HepG2 (cell line): ENCODE measurements around the gene C1orf198. TPM values are rescaled to one million over a fixed set of nuclear protein-coding genes. Genes with fewer than 3 reads are reported as not detected.

Experiments
- ATAC-seq: fragments of 200-7000 bp; cut with Tn5 transposase; 3 replicates; pipeline ENCODE4 v1.9.1; 2020; ENCODE audit warnings: mild to moderate bottlenecking, moderate library complexity
- BruUV-seq: library from RNA; stranded (reverse); fragments of 400-500 nt; replicated peaks from 2 replicates; lab custom pipeline; 2021; lab: Mats Ljungman, UMichigan
- CTCF ChIA-PET: fragments of 300-600 bp; formaldehyde crosslinking; extraction: SDS; loops from one replicate; lab custom pipeline; 2021; ENCODE audit warnings: low total read pairs, inconsistent platforms, low intra/inter-chr PET ratio; lab: Yijun Ruan, JAX
- POLR2A ChIA-PET: fragments of 350-600 bp; sonication (Branson Sonifier 250); formaldehyde crosslinking; loops from one replicate; lab custom pipeline; 2020; ENCODE audit warnings: antibody characterized with exemption, inconsistent platforms; lab: Yijun Ruan, JAX
- DNase-seq: peaks from one replicate; pipeline ENCODE4 v3.0.0-alpha.2; 2015; ENCODE audit warnings: low spot score
- FAIRE-seq: peaks from 3 replicates; lab custom pipeline; 2011; peaks lifted over from hg19 to GRCh38; lab: Jason Lieb, UNC
- H2AFZ ChIP-seq: one replicate; pipeline ENCODE4 v1.6.1; 2011; ENCODE audit warnings: low read length, inconsistent platforms
- H3K27ac ChIP-seq: fragments of 300-600 bp; 3 replicates; pipeline ENCODE4 v1.8.0; 2011; ENCODE audit warnings: mixed run types, mild to moderate bottlenecking, mixed read lengths, low read length, inconsistent platforms; ENCODE audit not compliant: insufficient read depth; ENCODE audit errors: extremely low read length
- H3K27me3 ChIP-seq, 2 experiments: fragments of 200-600 bp in 1 of 2; 2 replicates in 1 of 2; 3 replicates in 1 of 2; pipeline versions ENCODE4 v1.6.0 to v1.8.0; 2011; ENCODE audit warnings: low read length in 2 of 2, mild to moderate bottlenecking in 2 of 2, moderate library complexity in 2 of 2, inconsistent platforms in 1 of 2; ENCODE audit not compliant: insufficient read depth in 2 of 2, control insufficient read depth in 1 of 2
- H3K36me3 ChIP-seq, 2 experiments: fragments of 200-600 bp in 1 of 2; replicated peaks in 1 of 2; 2 replicates in 1 of 2; 3 replicates in 1 of 2; pipeline versions ENCODE4 v1.5.1 to v1.8.0; 2011; ENCODE audit warnings: low read length in 2 of 2, inconsistent platforms in 1 of 2; ENCODE audit not compliant: insufficient read depth in 2 of 2, control insufficient read depth in 1 of 2
- H3K4me1 ChIP-seq: 2 replicates; pipeline ENCODE4 v1.5.1; 2012; ENCODE audit warnings: low read length, inconsistent platforms; ENCODE audit not compliant: insufficient read depth
- H3K4me2 ChIP-seq: 2 replicates; pipeline ENCODE4 v1.6.0; 2011; ENCODE audit warnings: low read depth, low read length, inconsistent platforms
- H3K4me3 ChIP-seq, 3 experiments: fragments of 200-600 bp in 1 of 3; sonication (generic), shearing (Covaris generic) in 1 of 3; replicated peaks in 1 of 3; 2 replicates each; pipeline ENCODE4 v1.5.1; 2011 to 2016; ENCODE audit warnings: low read length in 3 of 3, inconsistent platforms in 2 of 3, low read depth in 2 of 3, mild to moderate bottlenecking in 2 of 3, control low read depth in 1 of 3, mixed read lengths in 1 of 3; ENCODE audit not compliant: insufficient read depth in 1 of 3
- H3K79me2 ChIP-seq: one replicate; pipeline ENCODE4 v1.6.1; 2011; ENCODE audit warnings: low read length, inconsistent platforms; ENCODE audit not compliant: insufficient read depth
- H3K9ac ChIP-seq: 2 replicates; pipeline ENCODE4 v1.6.0; 2011; ENCODE audit warnings: mild to moderate bottlenecking, low read depth, low read length, inconsistent platforms; ENCODE audit not compliant: insufficient read depth
- H3K9me3 ChIP-seq: 2 replicates; pipeline ENCODE4 v1.5.1; 2012; ENCODE audit warnings: mild to moderate bottlenecking, low read length
- H4K20me1 ChIP-seq: 2 replicates; pipeline ENCODE4 v1.6.0; 2011; ENCODE audit warnings: inconsistent platforms, mild to moderate bottlenecking, low read length, moderate library complexity; ENCODE audit not compliant: insufficient read depth
- CHCHD3 ChIP-seq: sonication (generic); formaldehyde crosslinking; IDR thresholded peaks from 2 replicates; pipeline ENCODE4 v1.8.0; 2022; ENCODE audit warnings: mild to moderate bottlenecking, missing genetic modification reagents, moderate library complexity
- ETV5 ChIP-seq: IDR thresholded peaks from 2 replicates; pipeline ENCODE4 v1.6.1; 2018; ENCODE audit warnings: missing biosample characterization, missing genetic modification reagents, inconsistent platforms, borderline replicate concordance
- GFI1 ChIP-seq: sonication (generic); formaldehyde crosslinking; IDR thresholded peaks from 2 replicates; pipeline ENCODE4 v1.5.0; 2020; ENCODE audit warnings: missing genetic modification reagents, mild to moderate bottlenecking, borderline replicate concordance
- KDM2A ChIP-seq: sonication (generic); formaldehyde crosslinking; IDR thresholded peaks from 2 replicates; pipeline ENCODE4 v1.4.0; 2020; ENCODE audit warnings: low read depth, missing genetic modification reagents, borderline replicate concordance
- NCOA5 ChIP-seq: sonication (generic); formaldehyde crosslinking; IDR thresholded peaks from 2 replicates; pipeline ENCODE4 v1.4.0; 2020; ENCODE audit warnings: missing genetic modification reagents
- PHF8 ChIP-seq: sonication (generic); formaldehyde crosslinking; IDR thresholded peaks from 2 replicates; pipeline ENCODE4 v1.5.0; 2020; ENCODE audit warnings: missing genetic modification reagents
- PRPF4 ChIP-seq: fragments of 200-400 bp; formaldehyde crosslinking; IDR thresholded peaks from 2 replicates; pipeline ENCODE4 v1.6.1; 2016; ENCODE audit warnings: low read length, low read depth; ENCODE audit not compliant: poor library complexity, severe bottlenecking
- RBFOX2 ChIP-seq: fragments of 200-400 bp; formaldehyde crosslinking; IDR thresholded peaks from 2 replicates; pipeline ENCODE4 v1.6.1; 2017; ENCODE audit warnings: low read depth, mild to moderate bottlenecking, low read length
- ZNF562 ChIP-seq: sonication (generic); formaldehyde crosslinking; IDR thresholded peaks from 2 replicates; pipeline ENCODE4 v1.8.0; 2022; ENCODE audit warnings: missing genetic modification reagents, borderline replicate concordance
- WGBS: methylation state at CpG from one replicate; pipeline ENCODE4 v1.1.6; 2017; ENCODE audit warnings: low lambda C conversion rate; 5-methylcytosine and 5-hydroxymethylcytosine counted together
- in situ Hi-C: cut with HindIII; loops from 2 replicates; pipeline ENCODE4 v1.10.0; 2017; ENCODE audit warnings: low pct_unique_long_range_greater_than_20kb; ENCODE audit not compliant: extremely low pct_ligation_motif_present
- intact Hi-C: fragments of 100-400 bp; cut with micrococcal nuclease; formaldehyde crosslinking; loops from one replicate; pipeline ENCODE4 v1.10.0; 2022; ENCODE audit not compliant: unreplicated experiment
- polyA plus RNA-seq, 8 experiments: library from polyadenylated mRNA; depleted of rRNA in 3 of 8; stranded (reverse) in 7 of 8; unstranded in 1 of 8; fragments of >200 nt; fragmentation: Illumina TruSeq in 4 of 8; extraction: Trizol in 4 of 8; gene quantifications; 2 replicates each; pipeline versions ENCODE4 v1.2.1 to v1.2.3, GENCODE V29; 2011 to 2016; ENCODE audit warnings: low read depth in 4 of 8, missing spikeins in 1 of 8, mixed read lengths in 1 of 8; ENCODE audit not compliant: insufficient read depth in 1 of 8
- total RNA-seq, 5 experiments: library from RNA; depleted of rRNA; stranded (reverse); fragments of >200 nt; fragmentation: Illumina TruSeq; extraction: Trizol; gene quantifications; 2 replicates each; pipeline ENCODE4 v1.2.3, GENCODE V29; 2016; ENCODE audit warnings: low read depth in 1 of 5
- TF ChIP-seq, protein P1 (sequence below): sonication (generic); formaldehyde crosslinking; IDR thresholded peaks from 2 replicates; pipeline ENCODE4 v1.4.0; 2020; ENCODE audit warnings: missing genetic modification reagents

The C1orf198 gene
- total and polyA plus RNA-seq, 2 of the 13 experiments (the other 11 are each of a cell fraction or from before 2014, with no cell fraction given), result 12.7 to 13.4 TPM

DNA sequence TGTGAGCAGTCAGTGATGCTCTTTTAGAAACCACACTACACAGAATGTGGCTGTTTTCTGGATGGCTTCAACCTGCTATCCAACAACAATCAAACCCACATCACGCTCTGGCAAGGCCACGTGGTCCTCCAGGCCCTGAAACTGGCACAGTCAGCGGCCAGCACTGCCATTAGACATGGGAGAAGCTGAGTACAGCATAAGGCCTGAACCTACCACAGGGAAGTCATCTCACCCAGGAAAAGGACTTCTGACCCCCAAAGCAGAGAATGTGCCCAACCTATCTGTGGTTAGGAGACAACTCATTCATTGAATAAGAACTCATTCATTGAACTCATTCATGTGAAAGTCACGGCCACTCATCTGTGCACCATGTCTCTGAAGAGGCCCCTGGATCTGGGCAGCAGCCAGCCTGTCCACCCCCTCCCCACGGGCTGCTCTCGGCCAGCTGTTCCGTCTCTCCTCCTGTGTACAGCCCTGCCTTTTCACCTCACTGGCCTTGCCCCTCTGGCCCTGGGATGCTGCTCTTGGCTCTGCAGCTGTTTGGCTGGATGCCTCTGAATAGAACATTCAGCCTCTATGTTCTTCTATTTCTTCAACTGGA is 41.1 kb downstream of the C1orf198 start:
- FAIRE-seq, result no peak
- no peak overlapping the region for H3K4me2 ChIP-seq
- H2AFZ ChIP-seq, result no peak overlapping the region
- TF ChIP-seq GFI1 (CRISPR knock-in tag) (no peak), PRPF4 (no peak), ZNF562 (CRISPR knock-in tag) (no peak), RBFOX2 (no peak), PHF8 (CRISPR knock-in tag) (no peak), CHCHD3 (CRISPR knock-in tag) (no peak), ETV5 (no peak), NCOA5 (no peak), KDM2A (no peak)
- TF ChIP-seq, protein P1, sequence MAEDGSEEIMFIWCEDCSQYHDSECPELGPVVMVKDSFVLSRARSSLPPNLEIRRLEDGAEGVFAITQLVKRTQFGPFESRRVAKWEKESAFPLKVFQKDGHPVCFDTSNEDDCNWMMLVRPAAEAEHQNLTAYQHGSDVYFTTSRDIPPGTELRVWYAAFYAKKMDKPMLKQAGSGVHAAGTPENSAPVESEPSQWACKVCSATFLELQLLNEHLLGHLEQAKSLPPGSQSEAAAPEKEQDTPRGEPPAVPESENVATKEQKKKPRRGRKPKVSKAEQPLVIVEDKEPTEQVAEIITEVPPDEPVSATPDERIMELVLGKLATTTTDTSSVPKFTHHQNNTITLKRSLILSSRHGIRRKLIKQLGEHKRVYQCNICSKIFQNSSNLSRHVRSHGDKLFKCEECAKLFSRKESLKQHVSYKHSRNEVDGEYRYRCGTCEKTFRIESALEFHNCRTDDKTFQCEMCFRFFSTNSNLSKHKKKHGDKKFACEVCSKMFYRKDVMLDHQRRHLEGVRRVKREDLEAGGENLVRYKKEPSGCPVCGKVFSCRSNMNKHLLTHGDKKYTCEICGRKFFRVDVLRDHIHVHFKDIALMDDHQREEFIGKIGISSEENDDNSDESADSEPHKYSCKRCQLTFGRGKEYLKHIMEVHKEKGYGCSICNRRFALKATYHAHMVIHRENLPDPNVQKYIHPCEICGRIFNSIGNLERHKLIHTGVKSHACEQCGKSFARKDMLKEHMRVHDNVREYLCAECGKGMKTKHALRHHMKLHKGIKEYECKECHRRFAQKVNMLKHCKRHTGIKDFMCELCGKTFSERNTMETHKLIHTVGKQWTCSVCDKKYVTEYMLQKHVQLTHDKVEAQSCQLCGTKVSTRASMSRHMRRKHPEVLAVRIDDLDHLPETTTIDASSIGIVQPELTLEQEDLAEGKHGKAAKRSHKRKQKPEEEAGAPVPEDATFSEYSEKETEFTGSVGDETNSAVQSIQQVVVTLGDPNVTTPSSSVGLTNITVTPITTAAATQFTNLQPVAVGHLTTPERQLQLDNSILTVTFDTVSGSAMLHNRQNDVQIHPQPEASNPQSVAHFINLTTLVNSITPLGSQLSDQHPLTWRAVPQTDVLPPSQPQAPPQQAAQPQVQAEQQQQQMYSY (CRISPR knock-in tag), result no peak
- no peaks in the 10 kb centered on the region for H3K79me2 ChIP-seq
- peaks cover 0 to 12% of the 10 kb centered on the region in 2 experiments; a peak in 2 of 5 replicates for H3K27me3 ChIP-seq
- no peaks in the 10 kb centered on the region for H3K9me3 ChIP-seq
- H4K20me1 ChIP-seq, result no peaks in the 10 kb centered on the region
- no TSS peak for BruUV-seq
- CTCF ChIA-PET, result no interaction called here
- H3K4me1 ChIP-seq, result no peaks in the 10 kb centered on the region
- no peaks in the 10 kb centered on the region for H3K36me3 ChIP-seq
- 4% methylated on average over 7 of the region's 7 CpGs for WGBS
- no peak overlapping the region for H3K9ac ChIP-seq
- DNase-seq, result peak; percentile 5
- in situ Hi-C loops (no loop called here), intact Hi-C loops (no loop called here)
- POLR2A ChIA-PET, result no interaction called here
- H3K27ac ChIP-seq, result no peak overlapping the region
- H3K4me3 ChIP-seq, result no peak overlapping the region
- ATAC-seq, result peak; percentile 22; the same call in 1 of the 3 replicates
